GM23338 (cell line): ENCODE data around the gene C9orf85.
"Not testable (repeated sequence)": the region's sequence is repeated elsewhere in the genome, so short reads cannot be mapped to it uniquely, and the experiment has no call there.

ENCODE experiments used
- CREB1 ChIP-seq: fragments of 250-450 bp; sonication (Bioruptor Pico); IDR thresholded peaks from 2 replicates; pipeline ENCODE4 v1.5.0; 2020; ENCODE audit warnings: low read depth, mild to moderate bottlenecking, moderate library complexity
- CTCF ChIP-seq, 2 experiments: fragments of 200-600 bp in 1 of 2; sonication (generic) in 1 of 2; conservative IDR thresholded peaks; 2 replicates each; pipeline versions ENCODE4 v1.5.1 to v1.6.1; 2016 to 2017; ENCODE audit warnings: antibody characterized with exemption in 2 of 2, low read depth in 2 of 2, mild to moderate bottlenecking in 2 of 2, moderate library complexity in 1 of 2
- EZH2 ChIP-seq: fragments of 200-600 bp; sonication (generic); IDR thresholded peaks from one replicate; pipeline ENCODE4 v1.8.0; 2017; ENCODE audit warnings: antibody characterized with exemption, mild to moderate bottlenecking, low read depth; ENCODE audit not compliant: unreplicated experiment
- EZH2phosphoT487 ChIP-seq: fragments of 200-600 bp; sonication (generic); IDR thresholded peaks from one replicate; pipeline ENCODE4 v1.8.1; 2018; ENCODE audit warnings: antibody characterized with exemption; ENCODE audit not compliant: unreplicated experiment
- JUNB ChIP-seq: IDR thresholded peaks from one replicate; pipeline ENCODE4 v1.6.1; 2016; ENCODE audit warnings: antibody characterized with exemption; ENCODE audit not compliant: unreplicated experiment
- POLR2AphosphoS5 ChIP-seq: IDR thresholded peaks from 2 replicates; pipeline ENCODE4 v1.6.1; 2016; ENCODE audit warnings: antibody characterized with exemption, low read depth
- REST ChIP-seq: IDR thresholded peaks from one replicate; pipeline ENCODE4 v1.6.1; 2018; ENCODE audit warnings: antibody characterized with exemption; ENCODE audit not compliant: unreplicated experiment
- STAT1 ChIP-seq: IDR thresholded peaks from one replicate; pipeline ENCODE4 v1.6.1; 2016; ENCODE audit warnings: antibody characterized with exemption; ENCODE audit not compliant: unreplicated experiment

DNA sequence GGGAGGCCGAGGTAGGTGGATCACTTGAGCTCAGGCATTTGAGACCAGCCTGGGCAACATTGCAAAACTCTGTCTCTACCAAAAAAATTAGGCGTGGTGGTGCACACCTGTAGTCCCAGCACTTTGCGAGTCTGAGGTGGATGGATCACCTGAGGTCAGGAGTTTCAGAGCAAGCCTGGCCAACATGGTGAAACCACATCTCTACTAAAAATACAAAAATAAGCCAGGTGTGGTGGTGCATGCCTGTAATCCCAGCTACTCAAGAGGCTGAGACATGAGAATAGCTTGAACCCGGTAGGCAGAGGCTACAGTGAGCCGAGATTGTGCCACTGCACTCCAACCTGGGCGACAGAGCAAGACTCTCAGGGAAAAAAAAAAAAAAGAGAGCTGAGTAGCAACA is 12.7 kb upstream of the C9orf85 start:
- TF ChIP-seq CTCF (conservative IDR thresholded peaks at IDR 0.05; ENCODE audit: low read depth in 2 of 2); POLR2AphosphoS5; EZH2phosphoT487; EZH2; STAT1; REST; CREB1; JUNB: not testable (repeated sequence)
